K562 (cell line): ENCODE results near the gene DGUOK. TPM values are rescaled to one million over a fixed set of nuclear protein-coding genes. Genes with fewer than 3 reads are reported as not detected.
A peak's percentile ranks its signal among the peaks of the same experiment; 100 is the strongest.

ENCODE experiments used
- ATAC-seq: fragments of 200-7000 bp; cut with Tn5 transposase; 3 replicates; pipeline ENCODE4 v1.9.1; 2020; ENCODE audit warnings: moderate library complexity
- BruUV-seq: library from RNA; stranded (reverse); fragments of 400-500 nt; replicated peaks from 2 replicates; lab custom pipeline; 2021; lab: Mats Ljungman, UMichigan
- CTCF ChIA-PET: fragments of 300-600 bp; formaldehyde crosslinking; extraction: SDS; loops from one replicate; lab custom pipeline; 2021; ENCODE audit warnings: low intra/inter-chr PET ratio; lab: Yijun Ruan, JAX
- POLR2A ChIA-PET: fragments of 300-600, 350-650 bp; sonication (Branson Sonifier 250); formaldehyde crosslinking; extraction: SDS; loops from one replicate; lab custom pipeline; 2021; ENCODE audit warnings: antibody characterized with exemption, inconsistent platforms; lab: Yijun Ruan, JAX
- DNase-seq, 4 experiments: peaks; one replicate each; pipeline versions ENCODE4 v3.0.0 to v3.0.0-alpha.2; 2011 to 2018; ENCODE audit warnings: low spot score in 3 of 4, mixed read lengths in 3 of 4; ENCODE audit errors: extremely low read depth in 1 of 4
- FAIRE-seq: peaks from 2 replicates; lab custom pipeline; 2011; peaks lifted over from hg19 to GRCh38; lab: Jason Lieb, UNC
- H2AFZ ChIP-seq: 2 replicates; pipeline ENCODE4 v1.6.0; 2011; ENCODE audit warnings: low read depth, low read length, control low read depth, inconsistent platforms
- H3K27ac ChIP-seq: fragments of 200-600 bp; 3 replicates; pipeline ENCODE4 v1.8.0; 2011; ENCODE audit warnings: low read depth, mild to moderate bottlenecking, control low read depth, inconsistent platforms, low read length, moderate library complexity, mixed read lengths; ENCODE audit errors: extremely low read depth
- H3K27me3 ChIP-seq, 2 experiments: fragments of 300-600 bp in 1 of 2; 2 replicates in 1 of 2; 3 replicates in 1 of 2; pipeline versions ENCODE4 v1.6.0 to v1.8.0; 2011; ENCODE audit warnings: inconsistent platforms in 2 of 2, low read length in 2 of 2, mild to moderate bottlenecking in 1 of 2, mixed read lengths in 1 of 2, moderate library complexity in 1 of 2; ENCODE audit not compliant: control insufficient read depth in 2 of 2, insufficient read depth in 2 of 2
- H3K36me3 ChIP-seq: fragments of 300-600 bp; 3 replicates; pipeline ENCODE4 v1.8.0; 2011; ENCODE audit warnings: mild to moderate bottlenecking, low read length, inconsistent platforms; ENCODE audit not compliant: control insufficient read depth, insufficient read depth
- H3K4me1 ChIP-seq, 2 experiments: fragments of 200-600 bp in 1 of 2; replicated peaks in 1 of 2; 2 replicates in 1 of 2; 3 replicates in 1 of 2; pipeline versions ENCODE4 v1.5.1 to v1.8.0; 2011; ENCODE audit warnings: inconsistent platforms in 2 of 2, low read length in 2 of 2, mild to moderate bottlenecking in 1 of 2, mixed read lengths in 1 of 2, moderate library complexity in 1 of 2; ENCODE audit not compliant: control insufficient read depth in 2 of 2, insufficient read depth in 2 of 2
- H3K4me2 ChIP-seq: 2 replicates; pipeline ENCODE4 v1.6.1; 2011; ENCODE audit warnings: low read length, control low read depth, inconsistent platforms, mixed read lengths; ENCODE audit not compliant: insufficient read depth
- H3K4me3 ChIP-seq: fragments of 200-600 bp; sonication (generic), shearing (Covaris generic); 2 replicates; pipeline ENCODE4 v1.5.1; 2016; ENCODE audit warnings: control low read depth, inconsistent platforms
- H3K79me2 ChIP-seq: fragments of 200-600 bp; 3 replicates; pipeline ENCODE4 v1.8.0; 2011; ENCODE audit warnings: low read length, inconsistent platforms; ENCODE audit not compliant: control insufficient read depth, insufficient read depth
- H3K9ac ChIP-seq, 2 experiments: 2 replicates each; pipeline versions ENCODE4 v1.6.0 to v1.6.1; 2011; ENCODE audit warnings: low read depth in 2 of 2, low read length in 2 of 2, control low read depth in 1 of 2, inconsistent platforms in 1 of 2, mild to moderate bottlenecking in 1 of 2, mixed read lengths in 1 of 2; ENCODE audit not compliant: insufficient read depth in 1 of 2
- H3K9me1 ChIP-seq: one replicate; pipeline ENCODE4 v1.6.0; 2011; ENCODE audit warnings: inconsistent platforms, mild to moderate bottlenecking, low read length, moderate library complexity; ENCODE audit not compliant: control insufficient read depth, insufficient read depth
- H3K9me3 ChIP-seq: replicated peaks from 2 replicates; pipeline ENCODE4 v1.5.1; 2011; ENCODE audit warnings: low read depth, low read length, inconsistent platforms; ENCODE audit not compliant: control insufficient read depth, insufficient read depth
- H4K20me1 ChIP-seq: replicated peaks from 2 replicates; pipeline ENCODE4 v1.6.1; 2011; ENCODE audit warnings: low read length, inconsistent platforms, mixed read lengths; ENCODE audit not compliant: control insufficient read depth, insufficient read depth
- HLTF ChIP-seq: fragments of 450-650 bp; IDR thresholded peaks from 2 replicates; pipeline ENCODE4 v1.6.1; 2016
- HMGN3 ChIP-seq: IDR thresholded peaks from 2 replicates; pipeline ENCODE4 v1.6.1; 2011; ENCODE audit warnings: borderline replicate concordance, low read depth, mild to moderate bottlenecking, mixed read lengths, low read length; ENCODE audit not compliant: insufficient read length; ENCODE audit errors: extremely low read depth
- LEF1 ChIP-seq: fragments of 450-650 bp; IDR thresholded peaks from 2 replicates; pipeline ENCODE4 v1.6.1; 2016; ENCODE audit warnings: mild to moderate bottlenecking
- PYGO2 ChIP-seq: fragments of 450-650 bp; IDR thresholded peaks from 2 replicates; pipeline ENCODE4 v1.6.1; 2016; ENCODE audit warnings: mild to moderate bottlenecking, missing genetic modification characterization, moderate library complexity, missing compliant biosample characterization
- RAD21 ChIP-seq, 2 experiments: fragments of 250-450 bp in 1 of 2; fragments of 450-650 bp in 1 of 2; sonication (Bioruptor Pico) in 1 of 2; formaldehyde crosslinking in 1 of 2; IDR thresholded peaks in 1 of 2; conservative IDR thresholded peaks in 1 of 2; 2 replicates each; pipeline versions ENCODE4 v1.4.0 to v1.8.0; 2020 to 2022; ENCODE audit warnings: mild to moderate bottlenecking in 2 of 2, moderate library complexity in 1 of 2
- RFX1 ChIP-seq: fragments of 450-650 bp; IDR thresholded peaks from 2 replicates; pipeline ENCODE4 v1.6.1; 2016; ENCODE audit warnings: mild to moderate bottlenecking, moderate library complexity
- TAF15 ChIP-seq: fragments of 200-400 bp; formaldehyde crosslinking; IDR thresholded peaks from 2 replicates; pipeline ENCODE4 v1.6.1; 2017; ENCODE audit warnings: mild to moderate bottlenecking, low read depth, low read length, moderate library complexity
- ZC3H4 ChIP-seq: sonication (generic); formaldehyde crosslinking; IDR thresholded peaks from 2 replicates; pipeline ENCODE4 v1.9.0; 2021; ENCODE audit warnings: missing genetic modification reagents, borderline replicate concordance
- ZNF316 ChIP-seq: fragments of 450-650 bp; IDR thresholded peaks from 2 replicates; pipeline ENCODE4 v1.6.1; 2016
- ZSCAN32 ChIP-seq: fragments of 450-650 bp; formaldehyde crosslinking; IDR thresholded peaks from 2 replicates; pipeline ENCODE4 v1.4.0; 2020; ENCODE audit warnings: mild to moderate bottlenecking, moderate library complexity
- WGBS: fragments of 100-300 bp; shearing (Covaris generic); methylation state at CpG from one replicate; pipeline ENCODE4 v1.1.6; 2016; ENCODE audit warnings: low coverage, mixed read lengths; ENCODE audit not compliant: insufficient coverage; ENCODE audit errors: missing lambda C conversion rate; 5-methylcytosine and 5-hydroxymethylcytosine counted together
- in situ Hi-C: fragments of 300-500 bp; cut with MboI; formaldehyde crosslinking; loops from 4 replicates; pipeline ENCODE4 v1.15.0; 2018; ENCODE audit warnings: inconsistent platforms, mixed read lengths
- intact Hi-C: fragments of 100-400 bp; cut with micrococcal nuclease; formaldehyde crosslinking; loops from 2 replicates; pipeline ENCODE4 v1.14.2; 2022
- polyA plus RNA-seq, 8 experiments: library from polyadenylated mRNA; depleted of rRNA in 4 of 8; stranded (reverse) in 5 of 8; unstranded in 3 of 8; fragments of >200 nt; fragmentation: Nextera tagmentation in 2 of 8; fragmentation: Illumina TruSeq in 1 of 8; extraction: Ambion mirVana in 2 of 8; extraction: Trizol in 1 of 8; gene quantifications; 2 replicates each; pipeline versions ENCODE4 v1.2.1 to v1.2.3, GENCODE V29; 2011 to 2014; ENCODE audit warnings: inconsistent platforms in 1 of 8, missing spikeins in 1 of 8
- total RNA-seq, 7 experiments: library from RNA; depleted of rRNA in 6 of 7; stranded (reverse); fragments of >200 nt in 6 of 7; fragmentation: Illumina TruSeq in 2 of 7; extraction: Trizol in 2 of 7; gene quantifications; 2 replicates each; pipeline versions ENCODE4 v1.2.1 to v1.2.3, GENCODE V29; 2011 to 2021; ENCODE audit warnings: low replicate concordance in 1 of 7
- TF ChIP-seq, protein P1 (sequence below), 2 experiments: IDR thresholded peaks; 2 replicates each; pipeline ENCODE4 v1.6.1; 2012; ENCODE audit warnings: improper control_type of control experiment in 2 of 2, low read depth in 2 of 2, low read length in 2 of 2, borderline replicate concordance in 1 of 2
- TF ChIP-seq, protein P2 (sequence below): fragments of 250-450 bp; sonication (Bioruptor Pico); IDR thresholded peaks from 2 replicates; pipeline ENCODE4 v1.8.0; 2022; ENCODE audit warnings: inconsistent platforms

The DGUOK gene
- total and polyA plus RNA-seq, 9 of the 15 experiments (the other 6 are each of a cell fraction or from before 2014, with no cell fraction given): 67.0 to 288 (median 126) TPM

DNA sequence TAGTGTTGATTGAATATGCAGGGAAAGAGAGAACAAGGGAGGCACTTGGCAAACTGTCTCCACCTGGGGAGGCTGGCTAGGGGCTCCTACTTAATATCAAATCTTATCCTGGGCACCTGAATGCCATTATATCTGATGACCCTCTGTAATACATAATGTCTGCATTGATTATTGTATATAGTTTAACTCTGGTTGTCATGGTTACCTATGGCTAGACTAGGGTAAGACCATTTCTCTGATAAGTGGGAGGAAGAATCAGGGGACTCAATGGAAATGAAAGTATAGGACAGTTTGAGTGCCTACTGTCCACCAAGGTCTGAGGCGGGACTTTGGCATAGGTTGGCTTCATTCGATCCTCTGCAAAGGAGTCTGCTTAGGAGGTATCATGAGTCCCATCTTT, 50.8 kb downstream of the DGUOK start:
- intact Hi-C loops: no loop called here
- Histone ChIP-seq H3K27ac (no peak overlapping the region), H3K4me3 (no peak overlapping the region), H3K79me2 (peaks cover 18% of the 10 kb centered on the region; the same call in 1 of the 3 replicates), H2AFZ (no peak overlapping the region), H3K9me1 (no peaks in the 10 kb centered on the region), H3K9me3 (no peaks in the 10 kb centered on the region), H3K9ac (no peak overlapping the region; a peak in 1 of 4 replicates), H3K27me3 (no peaks in the 10 kb centered on the region), H3K36me3 (peaks cover 2% of the 10 kb centered on the region; the same call in 1 of the 3 replicates), H3K4me1 (peaks cover 30 to 40% of the 10 kb centered on the region in 2 experiments; a peak in 4 of 5 replicates), H3K4me2 (no peak overlapping the region), H4K20me1 (no peaks in the 10 kb centered on the region)
- 67% methylated on average over 2 of the region's 2 CpGs for WGBS
- FAIRE-seq (no peak), DNase-seq (no peak), ATAC-seq (no peak)
- TF ChIP-seq ZSCAN32: no peak
- TF ChIP-seq RFX1: peak; percentile 90
- POLR2A ChIA-PET: interaction anchor here (1.7 kb wide), 1 partner anchor 12 kb away, joined by 6 read pairs; no protein-coding TSS in a partner anchor
- in situ Hi-C loops: no loop called here
- BruUV-seq: no TSS peak
- CTCF ChIA-PET: no interaction called here

DNA sequence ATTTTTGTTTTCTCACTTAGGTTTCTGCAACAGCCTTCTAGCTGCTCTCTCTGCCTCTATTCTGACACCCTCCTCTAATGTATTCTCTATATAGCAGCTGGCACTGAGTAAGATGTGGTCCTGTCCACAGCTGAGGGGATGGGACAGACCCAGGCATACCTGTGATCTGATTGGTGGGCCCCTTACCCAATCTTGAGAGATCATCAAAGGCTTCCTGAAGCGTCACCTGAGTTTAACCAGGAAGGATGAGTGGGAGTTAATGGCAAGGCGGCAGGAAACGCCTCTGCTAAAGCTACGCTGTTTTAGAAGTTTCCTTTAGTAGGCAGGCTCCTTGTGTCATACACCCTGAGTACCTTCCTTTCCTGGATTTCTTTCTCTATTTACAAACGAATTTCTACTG, 52.3 kb downstream of the DGUOK start:
- Histone ChIP-seq H3K27me3 (no peaks in the 10 kb centered on the region), H3K36me3 (peaks cover 2% of the 10 kb centered on the region; the same call in 1 of the 3 replicates), H3K79me2 (peaks cover 22% of the 10 kb centered on the region; the same call in 2 of the 3 replicates), H3K9ac (no peak overlapping the region; a peak in 1 of 4 replicates), H3K4me1 (peaks cover 33 to 43% of the 10 kb centered on the region in 2 experiments), H3K4me2 (peak overlapping the region; percentile 98; the same call in 1 of the 2 replicates), H3K27ac (no peak overlapping the region), H3K4me3 (no peak overlapping the region), H3K9me1 (no peaks in the 10 kb centered on the region), H3K9me3 (no peaks in the 10 kb centered on the region), H2AFZ (no peak overlapping the region), H4K20me1 (no peaks in the 10 kb centered on the region)
- 44% methylated on average over 5 of the region's 5 CpGs for WGBS
- ChIA-PET CTCF (no interaction called here), POLR2A (interaction anchor here (1.0 to 1.6 kb wide), 3 partner anchors 8 to 21 kb away, joined by 3 to 6 read pairs (median 5); no protein-coding TSS in a partner anchor)
- DNase-seq (no peak), FAIRE-seq (no peak), ATAC-seq (no peak)
- intact Hi-C loops (no loop called here), in situ Hi-C loops (no loop called here)
- BruUV-seq: no TSS peak
- TF ChIP-seq, protein P1, sequence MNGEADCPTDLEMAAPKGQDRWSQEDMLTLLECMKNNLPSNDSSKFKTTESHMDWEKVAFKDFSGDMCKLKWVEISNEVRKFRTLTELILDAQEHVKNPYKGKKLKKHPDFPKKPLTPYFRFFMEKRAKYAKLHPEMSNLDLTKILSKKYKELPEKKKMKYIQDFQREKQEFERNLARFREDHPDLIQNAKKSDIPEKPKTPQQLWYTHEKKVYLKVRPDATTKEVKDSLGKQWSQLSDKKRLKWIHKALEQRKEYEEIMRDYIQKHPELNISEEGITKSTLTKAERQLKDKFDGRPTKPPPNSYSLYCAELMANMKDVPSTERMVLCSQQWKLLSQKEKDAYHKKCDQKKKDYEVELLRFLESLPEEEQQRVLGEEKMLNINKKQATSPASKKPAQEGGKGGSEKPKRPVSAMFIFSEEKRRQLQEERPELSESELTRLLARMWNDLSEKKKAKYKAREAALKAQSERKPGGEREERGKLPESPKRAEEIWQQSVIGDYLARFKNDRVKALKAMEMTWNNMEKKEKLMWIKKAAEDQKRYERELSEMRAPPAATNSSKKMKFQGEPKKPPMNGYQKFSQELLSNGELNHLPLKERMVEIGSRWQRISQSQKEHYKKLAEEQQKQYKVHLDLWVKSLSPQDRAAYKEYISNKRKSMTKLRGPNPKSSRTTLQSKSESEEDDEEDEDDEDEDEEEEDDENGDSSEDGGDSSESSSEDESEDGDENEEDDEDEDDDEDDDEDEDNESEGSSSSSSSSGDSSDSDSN (IDR thresholded peaks at IDR 0.05; ENCODE audit: borderline replicate concordance in 1 of 2, low read depth in 2 of 2, low read length in 2 of 2): no peak
- TF ChIP-seq ZNF316 (no peak), HMGN3 (no peak), TAF15 (no peak), LEF1 (no peak), PYGO2 (no peak), HLTF (no peak), ZC3H4 (CRISPR knock-in tag) (no peak), RAD21 (CRISPR knock-in tag; conservative IDR thresholded peaks at IDR 0.05 in 1 of 2, IDR thresholded peaks at IDR 0.05 in 1 of 2) (no peak)
- TF ChIP-seq, protein P2, sequence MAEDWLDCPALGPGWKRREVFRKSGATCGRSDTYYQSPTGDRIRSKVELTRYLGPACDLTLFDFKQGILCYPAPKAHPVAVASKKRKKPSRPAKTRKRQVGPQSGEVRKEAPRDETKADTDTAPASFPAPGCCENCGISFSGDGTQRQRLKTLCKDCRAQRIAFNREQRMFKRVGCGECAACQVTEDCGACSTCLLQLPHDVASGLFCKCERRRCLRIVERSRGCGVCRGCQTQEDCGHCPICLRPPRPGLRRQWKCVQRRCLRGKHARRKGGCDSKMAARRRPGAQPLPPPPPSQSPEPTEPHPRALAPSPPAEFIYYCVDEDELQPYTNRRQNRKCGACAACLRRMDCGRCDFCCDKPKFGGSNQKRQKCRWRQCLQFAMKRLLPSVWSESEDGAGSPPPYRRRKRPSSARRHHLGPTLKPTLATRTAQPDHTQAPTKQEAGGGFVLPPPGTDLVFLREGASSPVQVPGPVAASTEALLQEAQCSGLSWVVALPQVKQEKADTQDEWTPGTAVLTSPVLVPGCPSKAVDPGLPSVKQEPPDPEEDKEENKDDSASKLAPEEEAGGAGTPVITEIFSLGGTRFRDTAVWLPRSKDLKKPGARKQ: no peak
